ENCODE data around the gene PHF13. TPM values are rescaled to one million over a fixed set of nuclear protein-coding genes. Genes with fewer than 3 reads are reported as not detected.

PHF13 gene
- polyA plus RNA-seq, 1 donor (not counting 4 experiments of a cell fraction or from before 2014, with no cell fraction given) = 4.5 TPM

DNA sequence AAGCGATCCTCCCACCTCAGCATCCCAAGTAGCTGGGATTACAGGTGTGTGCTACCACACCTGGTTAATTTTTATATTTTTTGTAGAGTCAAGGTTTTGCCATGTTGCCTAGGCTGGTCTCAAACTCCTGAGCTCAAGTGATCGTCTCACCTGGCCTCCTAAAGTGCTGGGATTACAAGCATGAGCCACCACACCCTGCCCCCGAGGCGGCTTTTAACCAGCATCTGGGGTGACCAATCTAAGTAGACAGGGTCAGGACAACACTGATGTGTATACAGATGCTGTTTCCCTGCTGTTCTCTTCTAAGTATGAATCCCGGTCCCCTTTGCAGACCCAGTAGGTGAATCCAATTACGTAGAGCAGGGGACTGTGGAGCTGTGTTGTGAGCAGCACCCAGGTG is 35.0 kb downstream of the PHF13 start:
- dilution Hi-C loops (cut with MboI; ENCODE audit: extremely low pct_ligation_motif_present, low sequenced_read_pairs) = no loop called here
- no peak overlapping the region for H2AFZ ChIP-seq (ENCODE audit: control insufficient read depth, low read length)
- no peak overlapping the region for H3K4me3 ChIP-seq (ENCODE audit: control insufficient read depth in 2 of 3, extremely low read depth in 1 of 3, insufficient read depth in 2 of 3, low read depth in 1 of 3, low read length in 3 of 3)
- no peak overlapping the region for H3K4me2 ChIP-seq (ENCODE audit: control insufficient read depth, extremely low read depth, insufficient read depth, low read depth, low read length)
- no peaks in the 10 kb centered on the region for H3K9me3 ChIP-seq (ENCODE audit: control insufficient read depth, low read depth, low read length)
- no peaks in the 10 kb centered on the region for H3K9me1 ChIP-seq (ENCODE audit: control insufficient read depth, extremely low read depth, insufficient read depth, low read length)
- no peaks in the 10 kb centered on the region for H3K27me3 ChIP-seq (ENCODE audit: control insufficient read depth, extremely low read depth, insufficient read depth, low read length)
- no peak for TF ChIP-seq EZH2 (IDR thresholded peaks at IDR 0.05; ENCODE audit: low read length)
- TF ChIP-seq, protein P1, sequence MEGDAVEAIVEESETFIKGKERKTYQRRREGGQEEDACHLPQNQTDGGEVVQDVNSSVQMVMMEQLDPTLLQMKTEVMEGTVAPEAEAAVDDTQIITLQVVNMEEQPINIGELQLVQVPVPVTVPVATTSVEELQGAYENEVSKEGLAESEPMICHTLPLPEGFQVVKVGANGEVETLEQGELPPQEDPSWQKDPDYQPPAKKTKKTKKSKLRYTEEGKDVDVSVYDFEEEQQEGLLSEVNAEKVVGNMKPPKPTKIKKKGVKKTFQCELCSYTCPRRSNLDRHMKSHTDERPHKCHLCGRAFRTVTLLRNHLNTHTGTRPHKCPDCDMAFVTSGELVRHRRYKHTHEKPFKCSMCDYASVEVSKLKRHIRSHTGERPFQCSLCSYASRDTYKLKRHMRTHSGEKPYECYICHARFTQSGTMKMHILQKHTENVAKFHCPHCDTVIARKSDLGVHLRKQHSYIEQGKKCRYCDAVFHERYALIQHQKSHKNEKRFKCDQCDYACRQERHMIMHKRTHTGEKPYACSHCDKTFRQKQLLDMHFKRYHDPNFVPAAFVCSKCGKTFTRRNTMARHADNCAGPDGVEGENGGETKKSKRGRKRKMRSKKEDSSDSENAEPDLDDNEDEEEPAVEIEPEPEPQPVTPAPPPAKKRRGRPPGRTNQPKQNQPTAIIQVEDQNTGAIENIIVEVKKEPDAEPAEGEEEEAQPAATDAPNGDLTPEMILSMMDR (optimal IDR thresholded peaks at IDR 0.05 in 1 of 3, IDR thresholded peaks at IDR 0.05 in 1 of 3, conservative IDR thresholded peaks at IDR 0.05 in 1 of 3; ENCODE audit: extremely low read depth in 1 of 3, insufficient read depth in 2 of 3, low read length in 3 of 3) = no peak
- no peak overlapping the region for H3K9ac ChIP-seq (ENCODE audit: control insufficient read depth, extremely low read depth, insufficient read depth, low read length)
- H4K20me1 ChIP-seq (ENCODE audit: control insufficient read depth, extremely low read depth, insufficient read depth, low read length) = no peaks in the 10 kb centered on the region
- H3K36me3 ChIP-seq (ENCODE audit: control insufficient read depth in 2 of 2, extremely low read depth in 1 of 2, insufficient read depth in 2 of 2, low read length in 2 of 2) = peaks cover 28 to 37% of the 10 kb centered on the region in 2 experiments
- H3K79me2 ChIP-seq (ENCODE audit: control insufficient read depth, insufficient read depth, low read length) = no peaks in the 10 kb centered on the region
- DNase-seq (ENCODE audit: low read depth, low spot score) (no peak), FAIRE-seq (no peak)
- no peak overlapping the region for H3K27ac ChIP-seq (ENCODE audit: control insufficient read depth, insufficient read depth, low read length)
- no peaks in the 10 kb centered on the region for H3K4me1 ChIP-seq (ENCODE audit: control insufficient read depth, extremely low read depth, insufficient read depth, low read length)

DNA sequence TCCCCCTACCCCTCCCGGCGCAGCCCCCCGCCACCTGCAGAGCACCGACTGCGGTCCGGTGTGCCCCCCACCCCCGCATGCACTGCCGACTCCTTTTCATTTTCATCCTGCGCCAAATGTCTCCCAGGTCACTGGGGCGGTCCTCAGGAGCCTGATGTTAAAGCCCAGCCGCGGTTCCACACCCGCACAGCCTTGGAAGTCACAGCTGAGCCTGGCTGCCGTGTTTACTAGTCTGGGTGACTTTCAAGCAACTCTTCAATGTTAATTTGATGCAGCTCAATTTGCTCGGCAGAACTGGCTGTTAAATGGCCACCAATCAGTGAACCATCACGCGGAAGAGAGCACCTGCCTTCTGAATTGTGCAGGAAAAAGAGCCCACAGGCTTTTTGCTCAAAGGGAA is 38.4 kb downstream of the PHF13 start:
- dilution Hi-C loops (cut with MboI; ENCODE audit: extremely low pct_ligation_motif_present, low sequenced_read_pairs) = no loop called here
- no peaks in the 10 kb centered on the region for H3K27me3 ChIP-seq (ENCODE audit: control insufficient read depth, extremely low read depth, insufficient read depth, low read length)
- H3K9me3 ChIP-seq (ENCODE audit: control insufficient read depth, low read depth, low read length) = no peaks in the 10 kb centered on the region
- no peak overlapping the region for H3K9ac ChIP-seq (ENCODE audit: control insufficient read depth, extremely low read depth, insufficient read depth, low read length)
- H4K20me1 ChIP-seq (ENCODE audit: control insufficient read depth, extremely low read depth, insufficient read depth, low read length) = no peaks in the 10 kb centered on the region
- FAIRE-seq (no peak), DNase-seq (ENCODE audit: low read depth, low spot score) (no peak)
- H3K4me2 ChIP-seq (ENCODE audit: control insufficient read depth, extremely low read depth, insufficient read depth, low read depth, low read length) = no peak overlapping the region
- H3K4me3 ChIP-seq (ENCODE audit: control insufficient read depth in 2 of 3, extremely low read depth in 1 of 3, insufficient read depth in 2 of 3, low read depth in 1 of 3, low read length in 3 of 3) = no peak overlapping the region
- peaks cover 12 to 24% of the 10 kb centered on the region in 2 experiments for H3K36me3 ChIP-seq (ENCODE audit: control insufficient read depth in 2 of 2, extremely low read depth in 1 of 2, insufficient read depth in 2 of 2, low read length in 2 of 2)
- no peaks in the 10 kb centered on the region for H3K9me1 ChIP-seq (ENCODE audit: control insufficient read depth, extremely low read depth, insufficient read depth, low read length)
- H3K79me2 ChIP-seq (ENCODE audit: control insufficient read depth, insufficient read depth, low read length) = no peaks in the 10 kb centered on the region
- TF ChIP-seq, protein P1 (optimal IDR thresholded peaks at IDR 0.05 in 1 of 3, IDR thresholded peaks at IDR 0.05 in 1 of 3, conservative IDR thresholded peaks at IDR 0.05 in 1 of 3; ENCODE audit: extremely low read depth in 1 of 3, insufficient read depth in 2 of 3, low read length in 3 of 3) = no peak
- TF ChIP-seq EZH2 (IDR thresholded peaks at IDR 0.05; ENCODE audit: low read length) = no peak
- no peaks in the 10 kb centered on the region for H3K4me1 ChIP-seq (ENCODE audit: control insufficient read depth, extremely low read depth, insufficient read depth, low read length)
- no peak overlapping the region for H2AFZ ChIP-seq (ENCODE audit: control insufficient read depth, low read length)
- H3K27ac ChIP-seq (ENCODE audit: control insufficient read depth, insufficient read depth, low read length) = no peak overlapping the region
